SW 1271 (cell line): ENCODE measurements around the gene C1orf53.
"Not testable (repeated sequence)": the region's sequence is repeated elsewhere in the genome, so short reads cannot be mapped to it uniquely, and the experiment has no call there.

ENCODE experiments used
- DNase-seq, 2 experiments: peaks; one replicate each; lab custom pipeline; 2025; lab: John Stamatoyannopoulos, UW

The C1orf53 gene

GRCh38 chr1:197920414-197921117 is 18.1 kb downstream of the C1orf53 start:
- no peak for DNase-seq

DNA sequence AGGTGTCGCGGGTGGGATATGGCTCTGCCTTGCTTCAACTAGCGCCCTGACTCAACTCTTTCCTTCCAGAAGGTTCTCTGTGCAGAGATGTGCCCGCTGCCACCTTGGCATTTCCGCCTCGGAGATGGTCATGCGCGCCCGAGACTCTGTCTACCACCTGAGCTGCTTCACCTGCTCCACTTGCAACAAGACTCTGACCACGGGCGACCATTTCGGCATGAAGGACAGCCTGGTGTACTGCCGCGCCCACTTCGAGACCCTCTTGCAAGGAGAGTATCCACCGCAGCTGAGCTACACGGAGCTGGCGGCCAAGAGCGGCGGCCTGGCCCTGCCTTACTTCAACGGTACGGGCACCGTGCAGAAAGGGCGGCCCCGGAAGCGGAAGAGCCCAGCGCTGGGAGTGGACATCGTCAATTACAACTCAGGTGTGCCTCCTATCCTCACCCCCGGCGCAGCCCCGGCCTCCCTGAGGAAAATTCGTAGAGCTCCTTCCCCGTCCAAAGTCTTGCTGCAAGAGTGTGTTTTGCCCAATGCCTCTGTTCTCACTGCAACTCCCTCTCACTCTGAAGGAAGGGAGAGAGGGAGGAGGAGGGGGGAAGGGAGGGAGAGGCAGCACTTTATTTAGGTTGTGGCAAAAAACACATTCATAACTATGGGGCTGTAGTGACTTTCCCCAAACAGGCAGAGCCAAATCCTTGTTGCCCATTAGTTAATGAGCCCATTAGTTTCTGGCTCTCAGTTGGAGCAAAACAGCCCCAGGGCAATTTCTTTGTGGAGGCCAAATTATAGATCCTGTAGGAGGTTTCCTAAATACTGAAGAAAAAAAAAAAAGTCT is 19.0 kb downstream of the C1orf53 start:
- no peak for DNase-seq

DNA sequence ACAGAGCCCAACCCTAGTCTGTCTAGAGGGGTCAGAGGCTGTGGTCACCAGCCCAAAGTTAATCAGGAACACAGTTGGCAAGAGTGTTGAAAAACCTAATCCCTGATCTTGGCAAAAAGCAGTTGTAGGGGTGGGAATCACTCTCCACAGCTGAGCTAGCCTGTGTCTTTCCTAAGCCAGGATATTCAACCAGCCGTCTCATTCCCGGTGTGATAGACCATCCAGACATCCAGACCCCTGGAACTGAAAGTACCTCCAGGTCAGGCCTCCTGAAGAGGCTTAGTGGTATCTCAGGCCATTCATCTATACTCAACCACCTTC is 19.6 kb downstream of the C1orf53 start:
- DNase-seq = no peak

DNA sequence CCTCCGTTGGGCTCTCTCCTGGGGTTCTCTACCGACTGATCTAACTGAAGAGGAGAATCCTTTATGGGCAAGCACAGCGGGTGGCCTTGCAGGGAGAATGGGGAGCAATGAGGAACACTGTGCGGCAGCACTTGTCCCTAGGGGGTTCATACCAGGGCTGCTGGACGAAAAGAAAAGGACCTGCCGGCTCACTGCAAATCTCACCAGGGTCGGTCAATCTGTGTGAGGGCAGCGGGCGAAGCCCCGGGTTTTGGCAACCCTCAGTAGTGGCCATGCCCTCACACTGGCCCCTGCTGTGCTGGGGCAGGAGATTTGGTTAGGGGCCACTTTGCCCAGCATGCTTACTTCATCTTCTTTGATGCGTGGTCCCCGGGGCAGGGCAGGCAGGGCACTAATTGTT is 20.6 kb downstream of the C1orf53 start:
- no peak for DNase-seq

DNA sequence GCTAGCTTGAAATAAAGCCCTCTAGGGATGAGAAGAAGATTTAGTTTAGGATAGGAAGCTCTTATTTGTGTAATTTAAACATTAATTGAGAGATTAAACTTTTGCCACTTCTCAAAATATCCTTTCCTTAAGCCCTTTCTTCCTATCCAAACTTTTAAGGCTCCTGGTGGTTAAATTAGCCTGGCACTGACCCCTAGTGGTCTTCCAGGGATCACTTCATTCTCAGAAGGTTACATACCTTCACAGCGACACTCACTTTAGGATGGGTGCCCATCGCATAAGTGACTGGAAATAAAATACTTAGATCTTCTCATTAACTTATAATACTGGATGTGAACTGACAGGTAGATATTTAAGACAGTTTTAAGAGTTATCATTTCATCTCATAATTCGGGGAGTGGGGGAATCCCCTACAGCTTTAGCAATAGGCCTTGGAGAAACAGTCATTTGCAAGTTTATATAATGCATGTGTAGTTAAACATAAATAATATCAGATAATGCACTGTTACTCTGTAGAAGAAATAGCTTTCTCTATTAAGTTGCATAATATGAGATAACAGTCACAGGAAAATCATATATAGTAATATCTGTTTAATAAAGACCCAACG is 22.2 kb downstream of the C1orf53 start:
- peak in 1 of 2 experiments; percentile 34 for DNase-seq

- no peak for DNase-seq
Observed at GRCh38 chr1:197927908-197928665, 25.7 kb downstream of the C1orf53 start.

GRCh38 chr1:197928849-197929336 is 26.5 kb downstream of the C1orf53 start:
- no peak for DNase-seq

- no peak for DNase-seq
Observed at GRCh38 chr1:197933016-197933415, 30.6 kb downstream of the C1orf53 start.

DNA sequence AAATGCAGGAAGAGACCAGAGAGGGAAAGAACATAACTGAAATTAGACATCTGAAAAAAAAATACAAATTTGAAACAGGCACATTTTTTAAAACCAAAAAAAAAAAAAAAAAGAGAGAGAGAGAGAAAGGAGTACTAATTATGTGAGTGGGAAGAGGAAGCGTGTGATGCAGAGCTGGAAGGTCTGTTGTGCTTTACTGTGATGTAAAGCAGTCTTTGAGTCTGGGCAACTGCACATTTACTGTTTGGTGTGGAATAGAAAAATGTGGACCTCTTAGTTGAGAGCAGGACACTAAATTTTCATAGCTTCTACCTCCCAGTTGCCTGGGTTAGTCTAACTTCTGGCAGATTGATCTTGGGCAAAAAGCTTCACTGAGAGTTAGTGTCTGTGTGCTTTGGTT is 31.2 kb downstream of the C1orf53 start:
- DNase-seq = no peak

- DNase-seq = no peak
Observed at GRCh38 chr1:197937381-197937780, 35.0 kb downstream of the C1orf53 start.

DNA sequence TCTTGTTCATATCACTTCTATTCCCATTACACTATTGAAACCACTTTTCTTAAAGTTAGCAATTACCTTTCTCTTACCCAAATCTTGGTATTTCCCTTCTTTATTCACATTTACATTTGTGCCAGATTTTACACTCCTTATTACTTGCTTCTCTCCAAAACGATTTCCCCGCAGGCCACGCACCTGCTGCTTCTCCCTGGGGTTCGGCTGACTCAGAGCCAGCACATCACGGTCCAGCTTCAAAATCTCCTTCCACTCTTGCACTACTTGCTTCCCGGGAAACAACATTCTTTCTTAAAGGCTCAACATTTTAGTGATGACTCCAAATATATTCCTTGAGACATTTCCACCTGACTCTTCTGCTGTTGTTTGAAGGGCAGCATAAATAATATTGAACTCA is 35.5 kb downstream of the C1orf53 start:
- no peak for DNase-seq

- not testable (repeated sequence) for DNase-seq
Observed at GRCh38 chr1:197939159-197939980, 36.9 kb downstream of the C1orf53 start.

DNA sequence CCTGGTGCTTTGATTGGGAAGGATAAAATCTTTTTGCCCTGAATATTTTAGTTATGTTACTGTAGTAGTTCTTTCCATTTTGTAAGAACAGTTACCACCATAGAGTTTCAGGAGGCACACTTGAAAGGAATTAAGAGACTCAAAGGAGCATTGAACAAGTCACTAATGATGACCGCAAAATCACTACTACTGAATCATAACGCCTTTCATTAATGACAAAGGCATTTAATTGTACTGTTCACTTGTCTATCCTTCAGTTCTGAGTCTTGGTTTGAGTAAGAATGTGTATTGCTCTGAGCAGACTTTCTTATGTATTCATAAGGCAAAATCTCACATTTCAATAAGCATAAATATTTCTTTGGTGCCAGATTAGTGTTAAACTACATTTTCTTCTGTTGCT is 39.6 kb downstream of the C1orf53 start:
- no peak for DNase-seq

GRCh38 chr1:197944485-197944884 is 42.1 kb downstream of the C1orf53 start:
- DNase-seq = no peak

DNA sequence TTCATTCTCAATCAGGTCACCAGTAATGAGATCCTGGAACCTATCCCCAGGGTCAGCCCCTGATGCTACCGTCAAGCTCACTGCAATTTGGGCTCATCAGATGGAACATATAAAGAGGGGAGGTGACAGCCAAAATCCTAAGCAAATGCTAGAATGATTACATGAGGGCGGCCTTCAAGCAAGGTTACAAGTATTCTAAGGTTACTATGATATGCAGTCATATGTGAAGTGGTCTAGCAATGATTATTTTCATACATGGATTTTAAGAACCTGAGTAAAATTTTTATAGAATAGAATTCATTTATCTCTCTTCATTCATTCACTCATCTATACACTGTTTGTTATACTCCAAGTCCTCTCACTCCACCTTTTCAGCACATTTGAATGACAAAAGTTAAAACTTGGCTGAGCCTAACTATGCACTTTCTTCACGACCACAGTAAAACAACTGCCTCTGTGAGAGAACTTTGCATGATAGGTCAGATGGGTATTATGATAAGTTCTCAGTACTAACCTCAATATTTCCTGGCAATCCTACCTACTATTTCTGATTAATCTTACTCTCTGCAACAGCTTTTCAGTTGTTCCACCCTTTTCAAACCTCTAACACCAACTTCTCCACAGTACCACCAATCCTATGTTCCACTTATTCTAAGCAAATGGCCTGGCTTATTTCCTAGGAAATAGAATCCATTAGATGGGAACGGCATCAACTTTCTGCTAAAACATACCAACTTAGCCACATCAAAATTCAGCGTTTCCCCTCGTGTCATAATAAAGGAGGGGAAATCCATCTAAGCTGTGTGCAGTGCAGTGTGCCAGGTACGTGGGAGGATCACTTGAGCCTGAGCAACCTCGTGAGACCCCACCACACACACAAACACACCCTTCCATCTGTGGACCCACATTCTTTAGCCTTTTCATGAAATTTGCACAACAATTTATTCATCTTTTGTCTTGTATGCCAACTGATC is 46.8 kb downstream of the C1orf53 start:
- no peak for DNase-seq

GRCh38 chr1:197951089-197951488 is 48.7 kb downstream of the C1orf53 start:
- DNase-seq = no peak

DNA sequence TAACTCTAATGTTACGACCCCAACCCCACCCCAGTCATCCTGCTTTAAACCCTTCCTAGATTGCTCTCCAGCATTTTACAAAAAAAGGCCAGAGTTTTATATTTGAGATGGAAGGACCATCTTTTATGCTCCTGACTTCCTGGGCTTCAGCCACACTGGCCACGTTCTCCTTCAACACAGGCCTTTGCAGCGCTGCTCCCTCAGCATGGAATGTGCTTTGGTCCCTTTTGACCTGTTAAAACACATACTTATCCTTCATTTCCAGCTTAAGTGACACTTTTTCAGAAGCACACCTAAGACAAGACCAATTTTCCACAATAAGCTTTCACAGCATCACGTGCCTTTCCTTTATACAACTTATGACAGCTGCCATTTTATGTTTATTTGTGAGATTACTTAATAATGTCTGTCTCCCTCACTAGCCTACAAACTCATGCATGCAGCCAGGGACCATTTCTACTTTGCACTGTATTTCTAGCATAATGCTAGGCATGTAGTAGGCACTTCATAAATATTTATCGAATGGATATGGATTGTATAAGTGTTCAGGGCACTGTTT is 49.3 kb downstream of the C1orf53 start:
- DNase-seq = no peak

DNA sequence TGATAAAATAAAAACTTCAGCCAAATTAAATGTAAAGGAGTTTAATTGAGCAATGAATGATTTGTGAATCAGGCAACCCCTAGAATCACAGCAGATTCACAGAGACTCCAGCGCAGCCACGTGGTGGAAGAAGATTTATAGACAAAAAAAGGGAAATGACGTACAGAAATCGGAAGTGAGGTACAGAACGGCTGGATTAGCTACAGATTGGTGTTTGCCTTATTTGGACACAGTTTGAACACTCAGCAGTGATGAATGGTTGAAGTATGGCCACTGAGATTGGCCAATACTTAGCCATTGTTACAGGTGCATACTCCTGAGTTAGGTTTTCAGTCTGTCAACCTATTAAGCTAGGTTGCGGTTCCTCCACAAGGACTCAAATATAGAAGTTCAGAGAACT is 51.0 kb downstream of the C1orf53 start:
- not testable (repeated sequence) for DNase-seq

GRCh38 chr1:197954718-197955418 is 52.4 kb downstream of the C1orf53 start:
- no peak for DNase-seq
